Aorta (tissue), 5 donors: ENCODE results near the gene TNPO3. TPM values are rescaled to one million over a fixed set of nuclear protein-coding genes. Genes with fewer than 3 reads are reported as not detected.
A peak's percentile ranks its signal among the peaks of the same experiment; 100 is the strongest.

Experiments used
- ATAC-seq: fragments of 200-7000 bp; cut with Tn5 transposase; one replicate; pipeline ENCODE4 v1.9.1; 2022; ENCODE audit warnings: moderate library complexity; ENCODE audit not compliant: low FRiP score
- DNase-seq, 2 donors: peaks; one replicate each; pipeline ENCODE4 v3.0.0-alpha.2; 2020
- H3K27ac ChIP-seq, 2 donors: one replicate each; pipeline ENCODE4 v1.5.1; 2013; ENCODE audit warnings: low read length in 2 of 2, mild to moderate bottlenecking in 2 of 2, moderate library complexity in 2 of 2, control low read depth in 1 of 2, inconsistent platforms in 1 of 2, low read depth in 1 of 2
- H3K27me3 ChIP-seq, 2 donors: one replicate each; pipeline ENCODE4 v1.6.1; 2013; ENCODE audit warnings: control low read depth in 1 of 2, low read length in 1 of 2, mild to moderate bottlenecking in 1 of 2, moderate library complexity in 1 of 2; ENCODE audit not compliant: insufficient read depth in 2 of 2, control insufficient read depth in 1 of 2
- H3K36me3 ChIP-seq, 2 donors: one replicate each; pipeline ENCODE4 v1.6.1; 2013; ENCODE audit warnings: control low read depth in 1 of 2, low read length in 1 of 2, mild to moderate bottlenecking in 1 of 2; ENCODE audit not compliant: insufficient read depth in 2 of 2, control insufficient read depth in 1 of 2
- H3K4me1 ChIP-seq, 2 donors: one replicate each; pipeline ENCODE4 v1.6.1; 2013; ENCODE audit warnings: low read length in 2 of 2, control low read depth in 1 of 2, mild to moderate bottlenecking in 1 of 2, moderate library complexity in 1 of 2; ENCODE audit not compliant: insufficient read depth in 2 of 2, control insufficient read depth in 1 of 2
- H3K4me3 ChIP-seq, 2 donors: one replicate each; pipeline ENCODE4 v1.5.1; 2013; ENCODE audit warnings: low read length in 2 of 2, control low read depth in 1 of 2, mild to moderate bottlenecking in 1 of 2
- H3K9me3 ChIP-seq: one replicate; pipeline ENCODE4 v1.6.1; 2013; ENCODE audit warnings: mild to moderate bottlenecking, low read length; ENCODE audit not compliant: control insufficient read depth
- WGBS, 2 donors: extraction: QIAGEN DNeasy Blood & Tissue Kit; methylation state at CpG; one replicate each; pipeline ENCODE4 v1.1.7; 2013; 5-methylcytosine and 5-hydroxymethylcytosine counted together
- intact Hi-C, 2 donors: fragments of 100-400 bp; cut with DNase I; formaldehyde crosslinking; loops; one replicate each; pipeline versions ENCODE4 v1.14.2 to v1.15.0; 2022
- long read RNA-seq, 2 donors: library from polyadenylated mRNA; unstranded; transcript quantifications; one replicate each; pipeline ENCODE4 v2.0.0, GENCODE V29; 2020 to 2021
- polyA plus RNA-seq, 2 donors: library from polyadenylated mRNA; stranded (reverse); fragments of 200-250 nt; gene quantifications; one replicate each; pipeline ENCODE4 v1.2.3, GENCODE V29; 2013
- total RNA-seq, 2 donors: library from RNA; stranded (reverse); fragmentation: NEBNext Ultra II Directional; extraction: Animal tissue kit (Norgen Biotek cat#: 25700); gene quantifications; one replicate each; pipeline ENCODE4 v1.2.1, GENCODE V29; 2021
- donor health status: healthy with polysubstance abuse.
- donor health status: Bipolar disorder and iron deficiency.
- donor health status: DM: no; HTN: no; CAD: no.
- donor health status: DM: no; HTN: no; CAD: no.
- donor health status: DM: yes; HTN: yes; CAD: no.

Gene TNPO3
- 10 to 100 TPM; 27.2 to 31.4 TPM for total RNA-seq
- 10 to 100 TPM; 10.5 to 13.2 TPM for polyA plus RNA-seq
- long read RNA-seq, donor 1, full-length matches to known transcripts: 24 of 42 reads
- long read RNA-seq, donor 1, partial matches to known transcripts: 14 of 42 reads
- long read RNA-seq, donor 1, other reads (novel, unspliced or antisense): 4 of 42 reads
- long read RNA-seq, donor 2, full-length matches to known transcripts: 7 of 15 reads
- long read RNA-seq, donor 2, partial matches to known transcripts: 3 of 15 reads
- long read RNA-seq, donor 2, other reads (novel, unspliced or antisense): 5 of 15 reads

DNA sequence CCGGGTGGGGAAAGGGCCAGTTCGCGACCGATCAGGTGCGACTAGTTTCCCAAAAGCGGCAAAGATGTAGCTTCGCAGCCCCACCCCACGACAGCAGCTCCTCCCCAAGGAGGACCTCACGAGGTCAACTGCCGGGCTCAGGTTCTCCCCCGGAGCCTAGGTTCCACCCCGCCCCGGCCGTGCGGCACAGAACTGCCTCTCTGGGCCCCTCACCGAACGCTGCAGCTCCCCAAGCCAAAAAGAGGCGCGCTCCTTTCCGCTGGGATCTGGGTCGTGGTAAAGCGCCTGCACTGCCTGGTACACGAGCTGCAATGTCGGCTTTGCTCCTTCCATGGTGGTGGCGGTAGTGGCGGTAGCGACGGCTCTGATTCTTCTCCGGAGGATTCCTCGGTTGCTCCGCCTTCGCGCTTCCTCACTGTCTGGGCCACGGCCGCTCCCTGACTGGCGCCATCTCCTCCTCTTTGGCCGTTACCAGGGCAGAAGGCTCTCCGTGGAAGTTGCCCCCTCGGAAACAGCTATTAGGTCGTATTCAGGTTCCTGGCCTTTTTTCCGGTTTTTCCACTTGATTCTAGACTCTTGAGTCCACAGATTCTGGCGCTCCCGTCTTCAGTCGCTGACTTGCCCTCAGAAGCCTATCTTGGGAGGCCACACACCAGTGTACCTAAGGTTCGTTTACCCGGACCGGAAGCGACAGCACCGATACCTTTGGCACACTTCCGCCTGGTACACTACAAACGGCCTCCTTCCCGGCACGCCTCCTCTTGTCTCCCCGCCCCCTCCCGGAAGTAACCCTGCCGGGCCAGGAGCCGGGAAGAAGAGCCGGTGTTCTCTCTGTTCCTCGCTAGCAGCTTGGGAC lies at the start of gene TNPO3:
Gene TNPO3, minus strand, starts transcription at position 674 of the 856 bp plus-strand sequence. Its CDS starts 341 bp downstream, at position 333.
- Histone ChIP-seq H3K36me3 (no peaks in the 10 kb centered on the region), H3K4me1 (no peaks in the 10 kb centered on the region), H3K27ac (peak within 1 kb of the TSS; percentile 17 to 81), H3K27me3 (no peaks in the 10 kb centered on the region), H3K4me3 (peak within 1 kb of the TSS; percentile 43 to 69), H3K9me3 (no peaks in the 10 kb centered on the region)
- intact Hi-C loops: no loop called here
- WGBS, 2 donors: 0 to 1% methylated on average over 58 to 59 of the region's 59 CpGs
- DNase-seq: peak; percentile 95 to 97
- ATAC-seq: peak; percentile 97

DNA sequence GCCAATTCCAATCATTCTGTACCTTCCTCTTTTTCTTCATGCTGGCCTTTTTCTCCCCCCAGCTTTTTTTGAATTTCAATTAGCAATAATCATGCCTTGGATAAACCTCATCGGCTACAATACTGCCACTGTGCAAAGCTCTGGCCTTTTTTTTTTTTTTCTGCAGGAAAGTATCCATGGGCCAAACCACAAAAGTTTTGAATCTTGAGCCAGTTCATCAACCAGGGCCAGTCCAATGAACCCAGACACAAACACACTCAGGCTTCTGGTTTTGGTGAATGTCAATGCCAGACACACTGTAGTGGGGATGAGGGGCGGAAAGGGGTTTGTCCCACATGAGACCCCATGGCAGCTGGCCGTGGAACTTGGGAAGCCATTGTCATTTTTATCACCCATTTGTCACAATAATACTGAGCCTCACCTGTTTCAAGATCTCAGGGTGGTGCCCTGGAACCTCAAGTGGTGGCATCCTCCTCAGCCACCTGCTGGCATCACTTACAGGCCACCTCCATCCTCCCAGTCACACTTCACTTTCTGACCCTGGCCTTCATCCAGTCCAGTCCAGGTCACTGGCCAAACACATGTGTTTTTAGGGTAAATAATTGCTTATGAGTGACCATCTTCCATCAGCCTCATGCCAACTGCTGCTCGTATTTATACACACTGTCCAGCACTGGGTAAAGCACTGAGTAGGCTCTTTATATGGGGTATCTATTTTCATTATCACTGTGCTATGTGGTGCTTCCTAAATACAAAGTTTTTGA lies 48.8 kb upstream of the TNPO3 start:
- DNase-seq: no peak
- WGBS, 2 donors: 92 to 93% methylated on average over 4 of the region's 4 CpGs
- no peaks in the 10 kb centered on the region for H3K36me3 ChIP-seq
- H3K27ac ChIP-seq: no peak overlapping the region
- ATAC-seq: no peak
- intact Hi-C loops: no loop called here
- no peak overlapping the region for H3K4me3 ChIP-seq
- no peaks in the 10 kb centered on the region for H3K4me1 ChIP-seq
- H3K27me3 ChIP-seq: no peaks in the 10 kb centered on the region
- H3K9me3 ChIP-seq: no peaks in the 10 kb centered on the region

DNA sequence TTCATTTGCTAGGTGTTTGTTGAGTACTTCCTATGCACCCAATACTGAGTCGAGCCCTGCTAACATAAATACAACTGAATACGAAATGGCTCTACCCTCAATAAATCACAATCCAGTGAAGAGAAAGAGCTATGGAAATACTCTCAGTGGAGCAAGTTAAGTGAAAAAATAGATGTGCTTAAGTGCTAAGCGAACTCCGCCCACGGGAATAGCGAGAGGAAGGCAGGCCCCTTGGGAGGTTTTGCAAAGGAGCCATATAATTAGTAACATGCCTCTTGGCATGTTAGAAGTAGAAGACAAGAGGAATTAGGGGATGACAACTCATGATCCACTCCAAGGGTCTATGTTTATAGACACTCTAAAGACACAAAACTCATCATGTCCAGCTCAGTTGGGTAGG lies 46.8 kb upstream of the TNPO3 start:
- Histone ChIP-seq H3K4me3 (no peak overlapping the region), H3K9me3 (no peaks in the 10 kb centered on the region), H3K27ac (no peak overlapping the region), H3K27me3 (no peaks in the 10 kb centered on the region), H3K36me3 (no peaks in the 10 kb centered on the region), H3K4me1 (no peaks in the 10 kb centered on the region)
- intact Hi-C loops: no loop called here
- DNase-seq: no peak
- WGBS, 2 donors: 35 to 50% methylated on average over 6 of the region's 6 CpGs
- ATAC-seq: no peak

DNA sequence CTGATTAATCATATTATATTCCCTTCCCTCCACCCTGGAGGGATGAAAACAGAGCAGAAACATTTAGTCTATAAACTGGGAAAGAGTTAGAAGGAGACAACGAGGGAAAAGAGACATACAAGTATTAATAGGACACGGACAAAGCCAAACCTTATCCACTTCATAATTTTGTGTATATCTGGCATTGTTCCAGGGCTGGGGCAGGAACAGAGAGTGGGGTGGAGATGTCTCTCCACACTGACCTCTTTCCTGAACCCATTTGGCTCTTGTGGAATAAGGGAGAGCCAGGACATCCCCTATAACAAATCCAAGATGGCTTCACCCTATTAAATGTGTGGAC lies 45.9 kb upstream of the TNPO3 start:
- DNase-seq (no peak), ATAC-seq (no peak)
- no peaks in the 10 kb centered on the region for H3K27me3 ChIP-seq
- no peaks in the 10 kb centered on the region for H3K9me3 ChIP-seq
- WGBS, 2 donors: 70% methylated on average over 2 of the region's 2 CpGs
- no peak overlapping the region for H3K4me3 ChIP-seq
- H3K27ac ChIP-seq: no peak overlapping the region
- H3K4me1 ChIP-seq: no peaks in the 10 kb centered on the region
- intact Hi-C loops: no loop called here
- no peaks in the 10 kb centered on the region for H3K36me3 ChIP-seq

DNA sequence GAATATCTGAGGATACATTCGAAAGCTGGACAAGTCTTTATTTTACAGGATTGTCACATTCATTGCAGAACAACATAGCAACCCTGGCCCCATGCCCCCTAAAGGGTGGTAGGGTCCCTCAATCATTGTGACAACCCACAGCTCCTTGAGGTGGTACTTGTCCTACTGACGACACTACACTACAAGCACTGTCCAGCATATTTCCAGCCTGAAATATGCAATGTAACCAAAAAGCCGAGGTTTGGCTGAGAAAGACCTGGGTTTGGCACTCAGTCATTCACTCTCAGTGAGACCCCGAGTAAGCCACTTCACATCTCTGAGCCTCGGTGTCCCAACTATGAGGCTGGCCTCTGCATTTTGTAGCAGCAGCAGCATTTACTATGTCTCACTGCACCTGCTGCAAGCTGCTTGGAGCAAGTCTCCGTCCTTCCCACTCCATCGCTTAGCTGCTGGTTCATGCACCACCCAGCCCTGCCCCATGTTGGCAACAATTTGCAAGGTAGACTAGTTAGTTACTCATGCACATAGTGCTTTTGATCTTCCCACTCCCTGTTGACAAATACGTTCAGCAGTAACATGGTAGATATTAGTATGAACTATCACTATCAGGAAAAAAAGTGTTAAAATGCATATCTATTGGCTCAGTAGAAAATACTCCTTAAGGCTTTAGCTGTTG lies 43.6 kb upstream of the TNPO3 start:
- intact Hi-C loops: no loop called here
- Histone ChIP-seq H3K36me3 (no peaks in the 10 kb centered on the region), H3K9me3 (no peaks in the 10 kb centered on the region), H3K4me1 (no peaks in the 10 kb centered on the region), H3K27ac (no peak overlapping the region), H3K27me3 (no peaks in the 10 kb centered on the region), H3K4me3 (no peak overlapping the region)
- no peak for ATAC-seq
- no peak for DNase-seq
- WGBS, 2 donors: 51 to 59% methylated on average over 8 of the region's 8 CpGs

DNA sequence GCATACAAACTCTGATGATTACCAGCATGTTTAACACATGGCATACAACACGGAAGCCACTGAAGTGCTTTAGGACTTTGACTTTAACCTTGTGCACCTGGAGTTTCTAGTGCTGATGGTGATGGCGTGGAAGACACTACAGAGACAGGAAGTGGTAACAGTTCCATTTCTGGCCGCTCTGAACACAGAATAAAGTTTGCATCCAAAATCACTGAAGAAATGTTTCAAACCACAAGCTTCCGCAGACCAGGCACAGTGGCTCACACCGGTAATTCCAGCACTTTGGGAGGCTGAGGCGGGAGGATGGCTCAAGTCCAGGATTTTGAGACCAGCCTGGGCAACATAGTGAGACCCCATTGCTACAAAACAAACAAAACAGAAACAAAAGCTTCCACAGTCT lies 40.3 kb upstream of the TNPO3 start:
- 61 to 70% methylated on average over 6 of the region's 6 CpGs for WGBS, 2 donors
- DNase-seq: no peak
- ATAC-seq: no peak
- Histone ChIP-seq H3K4me3 (no peak overlapping the region), H3K9me3 (no peaks in the 10 kb centered on the region), H3K36me3 (no peaks in the 10 kb centered on the region), H3K4me1 (no peaks in the 10 kb centered on the region), H3K27ac (no peak overlapping the region), H3K27me3 (no peaks in the 10 kb centered on the region)
- intact Hi-C loops: no loop called here

DNA sequence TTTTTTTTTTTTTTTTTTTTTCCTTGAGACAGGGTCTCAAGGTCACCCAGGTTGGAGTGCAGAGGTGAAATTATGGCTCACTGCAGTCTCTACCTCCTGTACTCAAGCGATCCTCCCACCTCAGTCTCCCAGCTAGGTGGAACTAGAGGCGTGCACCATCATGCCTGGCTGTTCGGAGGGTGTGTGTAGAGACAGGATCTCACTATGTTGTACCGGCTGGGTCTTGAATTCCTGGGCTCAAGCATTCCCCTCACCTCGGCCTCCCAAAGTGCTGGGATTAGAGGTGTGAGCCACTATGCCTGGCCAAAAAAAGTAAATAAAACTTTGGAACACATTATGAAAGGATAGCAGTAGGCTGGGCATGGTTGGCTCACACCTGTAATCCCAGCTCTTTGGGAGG lies 39.6 kb upstream of the TNPO3 start:
- H3K27me3 ChIP-seq: no peaks in the 10 kb centered on the region
- H3K9me3 ChIP-seq: no peaks in the 10 kb centered on the region
- intact Hi-C loops: loop anchor here in 1 of 2 donors (5.0 kb wide), 1 partner anchor 187 kb away; no protein-coding TSS in a partner anchor
- 85 to 87% methylated on average over 5 of the region's 5 CpGs for WGBS, 2 donors
- DNase-seq: no peak
- no peak overlapping the region for H3K4me3 ChIP-seq
- ATAC-seq: no peak
- no peaks in the 10 kb centered on the region for H3K4me1 ChIP-seq
- no peak overlapping the region for H3K27ac ChIP-seq
- no peaks in the 10 kb centered on the region for H3K36me3 ChIP-seq

DNA sequence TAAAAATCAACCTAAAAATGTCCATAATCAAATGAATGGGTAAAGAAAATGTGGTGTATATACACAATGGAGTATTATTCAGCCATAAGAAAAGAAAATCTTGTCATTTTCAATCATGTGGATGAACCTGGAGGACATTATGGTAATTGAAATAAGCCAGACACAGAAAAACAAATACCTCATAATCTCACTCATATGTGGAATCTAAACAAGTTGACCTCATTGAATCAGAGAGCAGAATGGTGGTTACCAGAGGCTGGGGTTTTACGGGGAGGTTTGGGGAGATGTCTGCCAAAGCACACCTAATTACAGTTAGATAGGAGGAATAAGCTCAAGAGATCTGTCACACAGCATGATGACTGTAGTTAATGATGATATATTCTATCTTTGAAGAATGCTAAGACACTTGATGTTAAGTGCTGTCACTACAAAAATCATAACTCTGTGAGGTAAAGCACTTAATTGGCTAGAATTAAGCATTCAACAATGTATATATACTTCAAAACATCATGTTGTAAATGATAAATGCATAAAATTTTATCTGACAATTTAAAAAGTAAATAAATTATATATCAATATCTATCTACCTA lies 39.1 kb upstream of the TNPO3 start:
- H3K36me3 ChIP-seq: no peaks in the 10 kb centered on the region
- no peaks in the 10 kb centered on the region for H3K4me1 ChIP-seq
- DNase-seq: no peak
- H3K4me3 ChIP-seq: no peak overlapping the region
- H3K27me3 ChIP-seq: no peaks in the 10 kb centered on the region
- intact Hi-C loops: loop anchor here in 1 of 2 donors (5.0 kb wide), 1 partner anchor 187 kb away; no protein-coding TSS in a partner anchor
- no peaks in the 10 kb centered on the region for H3K9me3 ChIP-seq
- no peak overlapping the region for H3K27ac ChIP-seq
- 44 to 68% methylated on average over 1 of the region's 1 CpG for WGBS, 2 donors
- no peak for ATAC-seq
